ENCODE results near the gene OR51I1.

OR51I1 gene

GRCh38 chr11:5449023-5449422, 7.7 kb upstream of the OR51I1 start, which contains the start of gene OR51I2:
Gene OR51I2, plus strand, starts transcription at chr11:5449323. Its CDS starts 4,166 bp downstream, at chr11:5453489.
- CTCF ChIA-PET = no interaction called here
- DNase-seq (ENCODE audit: extremely low spot score) = no peak
- POLR2A ChIA-PET = no interaction called here
- TF ChIP-seq SUZ12 (IDR thresholded peaks at IDR 0.05) (no peak), PKNOX1 (IDR thresholded peaks at IDR 0.05) (no peak), ELF4 (IDR thresholded peaks at IDR 0.05) (no peak), FOXA1 (IDR thresholded peaks at IDR 0.05) (no peak), SP1 (IDR thresholded peaks at IDR 0.05) (no peak), HDGF (IDR thresholded peaks at IDR 0.05; ENCODE audit: borderline replicate concordance) (no peak), CTBP1 (IDR thresholded peaks at IDR 0.05; ENCODE audit: borderline replicate concordance) (no peak), FOXM1 (IDR thresholded peaks at IDR 0.05; ENCODE audit: borderline replicate concordance) (no peak), L3MBTL2 (conservative IDR thresholded peaks at IDR 0.05) (no peak)

GRCh38 chr11:5443835-5444393, 2.6 kb upstream of the OR51I1 start:
- no peak for DNase-seq (ENCODE audit: extremely low spot score)
- CTCF ChIA-PET = no interaction called here
- POLR2A ChIA-PET = no interaction called here
- TF ChIP-seq FOXM1 (IDR thresholded peaks at IDR 0.05; ENCODE audit: borderline replicate concordance) (no peak), CTBP1 (IDR thresholded peaks at IDR 0.05; ENCODE audit: borderline replicate concordance) (no peak), FOXK2 (IDR thresholded peaks at IDR 0.05) (no peak), ZNF384 (IDR thresholded peaks at IDR 0.05) (no peak), HDGF (IDR thresholded peaks at IDR 0.05; ENCODE audit: borderline replicate concordance) (no peak), ELF4 (IDR thresholded peaks at IDR 0.05) (no peak), ARNT (IDR thresholded peaks at IDR 0.05) (no peak), TARDBP (IDR thresholded peaks at IDR 0.05) (no peak), L3MBTL2 (conservative IDR thresholded peaks at IDR 0.05) (no peak), SP1 (IDR thresholded peaks at IDR 0.05) (no peak), FOXA1 (IDR thresholded peaks at IDR 0.05) (no peak), LEF1 (IDR thresholded peaks at IDR 0.05; ENCODE audit: borderline replicate concordance) (no peak), SUZ12 (IDR thresholded peaks at IDR 0.05) (no peak), PKNOX1 (IDR thresholded peaks at IDR 0.05) (no peak), NFRKB (IDR thresholded peaks at IDR 0.05) (no peak), BHLHE40 (IDR thresholded peaks at IDR 0.05; ENCODE audit: borderline replicate concordance) (no peak)

GRCh38 chr11:5423131-5423530, 18.2 kb downstream of the OR51I1 start:
- CTCF ChIA-PET = no interaction called here
- TF ChIP-seq L3MBTL2 (conservative IDR thresholded peaks at IDR 0.05) = no peak
- no peak for TF ChIP-seq ZNF384 (IDR thresholded peaks at IDR 0.05)
- TF ChIP-seq HDGF (IDR thresholded peaks at IDR 0.05; ENCODE audit: borderline replicate concordance) = no peak
- TF ChIP-seq ARNT (IDR thresholded peaks at IDR 0.05) = no peak
- no peak for TF ChIP-seq FOXM1 (IDR thresholded peaks at IDR 0.05; ENCODE audit: borderline replicate concordance)
- POLR2A ChIA-PET = no interaction called here
- DNase-seq (ENCODE audit: extremely low spot score) = no peak

- no peak for DNase-seq (ENCODE audit: extremely low spot score)
- ChIA-PET CTCF (no interaction called here), POLR2A (no interaction called here)
- no peak for TF ChIP-seq ZNF384 (IDR thresholded peaks at IDR 0.05)
- TF ChIP-seq PKNOX1 (IDR thresholded peaks at IDR 0.05) = no peak
Measured at GRCh38 chr11:5421811-5422210, 19.5 kb downstream of the OR51I1 start, which contains the start of gene OR51Q1. Gene OR51Q1, plus strand, starts transcription at chr11:5422111. Its CDS starts 90 bp downstream, at chr11:5422201.

GRCh38 chr11:5420993-5421392, 20.3 kb downstream of the OR51I1 start:
- DNase-seq (ENCODE audit: extremely low spot score) = no peak
- TF ChIP-seq LEF1 (IDR thresholded peaks at IDR 0.05; ENCODE audit: borderline replicate concordance) (no peak), BHLHE40 (IDR thresholded peaks at IDR 0.05; ENCODE audit: borderline replicate concordance) (no peak), TARDBP (IDR thresholded peaks at IDR 0.05) (no peak), ARNT (IDR thresholded peaks at IDR 0.05) (no peak), L3MBTL2 (conservative IDR thresholded peaks at IDR 0.05) (no peak), ZNF384 (IDR thresholded peaks at IDR 0.05) (no peak), PKNOX1 (IDR thresholded peaks at IDR 0.05) (no peak), FOXK2 (IDR thresholded peaks at IDR 0.05) (no peak), SP1 (IDR thresholded peaks at IDR 0.05) (no peak), ELF4 (IDR thresholded peaks at IDR 0.05) (no peak), CTBP1 (IDR thresholded peaks at IDR 0.05; ENCODE audit: borderline replicate concordance) (no peak), HDGF (IDR thresholded peaks at IDR 0.05; ENCODE audit: borderline replicate concordance) (no peak), NFRKB (IDR thresholded peaks at IDR 0.05) (no peak), FOXA1 (IDR thresholded peaks at IDR 0.05) (no peak), SUZ12 (IDR thresholded peaks at IDR 0.05) (no peak), FOXM1 (IDR thresholded peaks at IDR 0.05; ENCODE audit: borderline replicate concordance) (no peak)
- CTCF ChIA-PET = no interaction called here
- POLR2A ChIA-PET = no interaction called here

- DNase-seq (ENCODE audit: extremely low spot score) = no peak
- ChIA-PET CTCF (no interaction called here), POLR2A (no interaction called here)
- TF ChIP-seq FOXM1 (IDR thresholded peaks at IDR 0.05; ENCODE audit: borderline replicate concordance) (no peak), PKNOX1 (IDR thresholded peaks at IDR 0.05) (no peak), HDGF (IDR thresholded peaks at IDR 0.05; ENCODE audit: borderline replicate concordance) (no peak), CTBP1 (IDR thresholded peaks at IDR 0.05; ENCODE audit: borderline replicate concordance) (no peak), FOXA1 (IDR thresholded peaks at IDR 0.05) (no peak), SP1 (IDR thresholded peaks at IDR 0.05) (no peak), SUZ12 (IDR thresholded peaks at IDR 0.05) (no peak), ELF4 (IDR thresholded peaks at IDR 0.05) (no peak), L3MBTL2 (conservative IDR thresholded peaks at IDR 0.05) (no peak), ZNF384 (IDR thresholded peaks at IDR 0.05) (no peak), FOXK2 (IDR thresholded peaks at IDR 0.05) (no peak), TARDBP (IDR thresholded peaks at IDR 0.05) (no peak), NFRKB (IDR thresholded peaks at IDR 0.05) (no peak)
Measured at GRCh38 chr11:5405173-5405572, 36.1 kb downstream of the OR51I1 start.

Data from HEK293T (cell line).